Measurements from ENCODE around the gene GPR162.
A peak's percentile ranks its signal among the peaks of the same experiment; 100 is the strongest.
"Not testable (repeated sequence)": the region's sequence is repeated elsewhere in the genome, so short reads cannot be mapped to it uniquely, and the experiment has no call there.

The GPR162 gene

DNA sequence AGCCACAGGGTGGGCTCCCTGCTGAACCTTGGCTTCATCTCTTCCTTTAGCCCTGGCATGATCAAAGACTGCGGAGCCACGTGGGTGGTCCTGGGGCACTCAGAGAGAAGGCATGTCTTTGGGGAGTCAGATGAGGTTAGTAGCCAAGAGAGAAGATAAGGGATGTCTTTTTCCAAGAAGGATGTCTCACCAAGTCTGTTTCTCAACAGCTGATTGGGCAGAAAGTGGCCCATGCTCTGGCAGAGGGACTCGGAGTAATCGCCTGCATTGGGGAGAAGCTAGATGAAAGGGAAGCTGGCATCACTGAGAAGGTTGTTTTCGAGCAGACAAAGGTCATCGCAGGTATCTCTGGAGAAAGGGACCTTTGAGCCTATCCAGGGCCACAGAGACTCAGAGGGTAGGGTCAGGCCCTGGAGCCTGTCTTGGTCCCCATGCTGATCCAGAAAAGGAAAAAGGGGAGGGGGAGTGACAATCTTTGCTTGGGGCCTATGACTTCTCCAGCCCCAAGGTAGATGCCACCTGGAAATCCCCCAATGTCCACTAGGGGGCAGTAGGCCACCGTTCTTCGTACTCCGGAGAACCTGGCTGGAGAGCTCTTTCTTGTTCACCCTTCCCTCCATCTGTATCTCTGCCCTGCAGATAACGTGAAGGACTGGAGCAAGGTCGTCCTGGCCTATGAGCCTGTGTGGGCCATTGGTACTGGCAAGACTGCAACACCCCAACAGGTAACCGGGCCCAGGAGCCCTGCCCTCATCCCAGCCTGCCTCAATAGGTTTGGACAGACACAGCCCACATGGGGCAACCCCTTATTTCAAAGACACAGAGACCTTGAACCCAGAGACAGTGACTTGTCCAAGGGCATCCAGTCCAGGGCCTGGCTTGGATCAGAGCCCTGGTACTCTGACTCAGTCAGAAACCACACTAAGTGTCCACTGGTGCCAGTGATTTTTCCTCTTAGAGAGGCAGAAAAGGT lies 47.7 kb downstream of the GPR162 start:
- Histone ChIP-seq H3K4me1 (ENCODE audit: control insufficient read depth, insufficient read depth, low read length, unreplicated experiment) (peaks cover 38% of the 10 kb centered on the region), H3K27ac (ENCODE audit: low read depth, low read length) (peak overlapping the region; percentile 83), H3K4me3 (ENCODE audit: low read depth, low read length) (peak overlapping the region; percentile 89), H3K36me3 (ENCODE audit: insufficient read depth, low read length) (peaks cover 12% of the 10 kb centered on the region; the same call in 1 of the 2 replicates), H2AFZ (ENCODE audit: low read length, unreplicated experiment) (no peak overlapping the region), H3K79me2 (ENCODE audit: control insufficient read depth, insufficient read depth, low read length, unreplicated experiment) (peaks cover 31% of the 10 kb centered on the region), H3K27me3 (ENCODE audit: insufficient read depth, low read length) (no peaks in the 10 kb centered on the region)

DNA sequence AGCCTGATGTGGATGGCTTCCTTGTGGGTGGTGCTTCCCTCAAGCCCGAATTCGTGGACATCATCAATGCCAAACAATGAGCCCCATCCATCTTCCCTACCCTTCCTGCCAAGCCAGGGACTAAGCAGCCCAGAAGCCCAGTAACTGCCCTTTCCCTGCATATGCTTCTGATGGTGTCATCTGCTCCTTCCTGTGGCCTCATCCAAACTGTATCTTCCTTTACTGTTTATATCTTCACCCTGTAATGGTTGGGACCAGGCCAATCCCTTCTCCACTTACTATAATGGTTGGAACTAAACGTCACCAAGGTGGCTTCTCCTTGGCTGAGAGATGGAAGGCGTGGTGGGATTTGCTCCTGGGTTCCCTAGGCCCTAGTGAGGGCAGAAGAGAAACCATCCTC lies 48.7 kb downstream of the GPR162 start:
- H3K79me2 ChIP-seq (ENCODE audit: control insufficient read depth, insufficient read depth, low read length, unreplicated experiment): peaks cover 31% of the 10 kb centered on the region
- peaks cover 38% of the 10 kb centered on the region for H3K4me1 ChIP-seq (ENCODE audit: control insufficient read depth, insufficient read depth, low read length, unreplicated experiment)
- peaks cover 12% of the 10 kb centered on the region; the same call in 1 of the 2 replicates for H3K36me3 ChIP-seq (ENCODE audit: insufficient read depth, low read length)
- H3K4me3 ChIP-seq (ENCODE audit: low read depth, low read length); H2AFZ ChIP-seq (ENCODE audit: low read length, unreplicated experiment); H3K27me3 ChIP-seq (ENCODE audit: insufficient read depth, low read length): not testable (repeated sequence)
- peak overlapping the region; percentile 46 for H3K27ac ChIP-seq (ENCODE audit: low read depth, low read length)

DNA sequence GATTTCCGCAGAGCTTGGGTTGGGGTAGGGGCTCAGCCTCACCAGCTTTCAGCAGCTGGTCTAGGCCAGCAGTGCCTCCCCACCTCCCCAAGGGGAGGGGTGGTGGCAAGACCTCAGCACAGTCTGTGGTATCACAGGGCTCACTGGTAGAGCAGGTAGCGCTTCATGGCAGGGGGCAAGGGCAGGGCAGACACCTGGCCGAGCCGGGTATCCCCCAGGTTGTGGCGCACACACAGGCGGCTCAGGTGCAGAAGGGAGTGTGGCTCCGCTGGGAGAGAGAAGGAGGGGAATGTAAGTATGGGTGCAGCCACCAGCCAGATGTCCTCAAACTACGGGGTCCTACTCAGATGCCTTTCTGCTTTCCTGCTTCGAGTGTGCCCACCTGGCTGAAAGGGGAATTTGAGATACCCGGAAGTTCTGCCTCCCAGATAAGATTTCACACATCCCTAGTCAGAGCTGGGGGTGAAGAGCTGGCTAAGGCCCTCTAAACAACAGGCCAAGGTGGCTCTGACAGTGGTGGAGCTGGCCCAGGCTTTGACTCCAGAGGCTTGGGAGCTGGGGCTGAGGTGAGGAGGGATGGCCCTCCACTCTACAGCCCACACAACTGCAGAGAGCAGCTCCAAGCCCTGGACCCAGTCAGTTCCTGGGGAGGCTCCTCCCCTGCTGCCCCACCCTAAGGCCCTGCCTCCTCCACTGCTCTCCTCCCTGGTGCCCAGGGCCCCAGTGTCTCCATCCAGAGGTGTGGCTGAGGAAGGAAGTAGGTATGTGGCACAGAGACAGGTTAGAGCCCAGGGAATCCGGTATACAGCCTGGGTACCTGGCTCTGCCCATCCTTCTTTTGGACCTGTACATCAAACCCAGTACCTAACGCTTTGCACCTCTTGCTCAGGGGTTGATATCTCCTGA lies 49.7 kb downstream of the GPR162 start:
- Histone ChIP-seq H3K4me1 (ENCODE audit: control insufficient read depth, insufficient read depth, low read length, unreplicated experiment) (peaks cover 38% of the 10 kb centered on the region), H2AFZ (ENCODE audit: low read length, unreplicated experiment) (no peak overlapping the region), H3K4me3 (ENCODE audit: low read depth, low read length) (peak overlapping the region; percentile 77), H3K36me3 (ENCODE audit: insufficient read depth, low read length) (peaks cover 12% of the 10 kb centered on the region; the same call in 1 of the 2 replicates), H3K27me3 (ENCODE audit: insufficient read depth, low read length) (no peaks in the 10 kb centered on the region), H3K27ac (ENCODE audit: low read depth, low read length) (peak overlapping the region; percentile 30), H3K79me2 (ENCODE audit: control insufficient read depth, insufficient read depth, low read length, unreplicated experiment) (peaks cover 31% of the 10 kb centered on the region)

GRCh38 chr12:6872073-6873048 lies 50.7 kb downstream of the GPR162 start:
- H3K4me3 ChIP-seq (ENCODE audit: low read depth, low read length): peak overlapping the region; percentile 77
- H3K27ac ChIP-seq (ENCODE audit: low read depth, low read length): peak overlapping the region; percentile 45
- no peak overlapping the region for H2AFZ ChIP-seq (ENCODE audit: low read length, unreplicated experiment)
- H3K27me3 ChIP-seq (ENCODE audit: insufficient read depth, low read length): no peaks in the 10 kb centered on the region
- peaks cover 30% of the 10 kb centered on the region for H3K4me1 ChIP-seq (ENCODE audit: control insufficient read depth, insufficient read depth, low read length, unreplicated experiment)
- H3K79me2 ChIP-seq (ENCODE audit: control insufficient read depth, insufficient read depth, low read length, unreplicated experiment): peaks cover 31% of the 10 kb centered on the region
- H3K36me3 ChIP-seq (ENCODE audit: insufficient read depth, low read length): peaks cover 16% of the 10 kb centered on the region; the same call in 1 of the 2 replicates

DNA sequence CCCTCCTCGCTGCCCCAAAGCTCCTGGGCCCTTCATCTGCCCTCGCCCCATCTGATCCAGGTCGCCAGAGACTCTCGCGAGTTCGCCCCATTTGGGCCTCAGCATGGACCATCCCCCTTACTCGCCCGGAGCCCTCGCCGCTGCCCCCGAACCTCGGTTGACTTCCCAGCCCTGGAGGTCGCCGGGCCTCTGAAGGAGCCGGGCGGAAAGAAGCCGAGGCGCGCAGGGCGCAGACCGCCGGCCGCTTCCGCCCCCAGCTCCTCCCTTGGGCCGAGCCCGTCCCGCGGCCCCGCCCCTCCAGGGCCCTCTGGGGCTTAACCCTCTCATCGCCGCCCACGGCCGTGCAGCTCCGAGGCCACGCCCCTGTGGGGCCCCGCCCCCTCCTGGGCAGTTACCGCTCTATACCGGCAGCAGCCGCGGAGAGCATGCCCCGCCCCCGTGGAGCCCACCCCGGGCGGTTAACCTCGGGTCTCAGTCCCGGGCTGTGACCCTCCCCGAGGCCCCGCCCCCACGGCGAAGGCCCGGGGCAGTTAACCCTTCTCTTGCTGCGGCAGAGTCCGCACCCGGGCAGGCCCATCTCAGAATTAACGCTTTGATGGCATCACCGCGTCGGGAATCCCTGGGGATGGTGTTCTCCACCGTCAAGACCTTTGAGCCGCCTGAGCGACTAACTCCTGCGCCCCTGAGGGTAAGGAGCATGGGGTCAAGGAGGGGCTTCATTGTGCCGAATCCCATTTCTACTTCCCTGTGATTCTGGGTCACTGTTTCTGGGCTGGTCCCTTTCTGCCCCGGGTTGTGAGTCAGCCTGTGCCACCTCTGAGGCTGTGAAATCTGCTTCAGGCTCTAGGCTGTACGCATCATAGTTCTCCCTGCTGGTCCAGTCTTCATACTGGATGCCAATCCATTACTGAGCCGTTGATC lies 51.7 kb downstream of the GPR162 start, which contains the start of gene SPSB2:
Gene SPSB2 (minus strand): TSS at position 210 of the 921 bp plus-strand sequence. CDS start 402 bp downstream, outside the sequence.
- Histone ChIP-seq H3K27me3 (ENCODE audit: insufficient read depth, low read length) (no peaks in the 10 kb centered on the region), H3K4me1 (ENCODE audit: control insufficient read depth, insufficient read depth, low read length, unreplicated experiment) (peaks cover 30% of the 10 kb centered on the region), H3K36me3 (ENCODE audit: insufficient read depth, low read length) (peaks cover 14% of the 10 kb centered on the region; the same call in 1 of the 2 replicates), H3K79me2 (ENCODE audit: control insufficient read depth, insufficient read depth, low read length, unreplicated experiment) (peaks cover 21% of the 10 kb centered on the region), H3K4me3 (ENCODE audit: low read depth, low read length) (peak within 1 kb of the TSS; percentile 77), H2AFZ (ENCODE audit: low read length, unreplicated experiment) (no peak within 1 kb of the TSS), H3K27ac (ENCODE audit: low read depth, low read length) (peak within 1 kb of the TSS; percentile 50)

DNA sequence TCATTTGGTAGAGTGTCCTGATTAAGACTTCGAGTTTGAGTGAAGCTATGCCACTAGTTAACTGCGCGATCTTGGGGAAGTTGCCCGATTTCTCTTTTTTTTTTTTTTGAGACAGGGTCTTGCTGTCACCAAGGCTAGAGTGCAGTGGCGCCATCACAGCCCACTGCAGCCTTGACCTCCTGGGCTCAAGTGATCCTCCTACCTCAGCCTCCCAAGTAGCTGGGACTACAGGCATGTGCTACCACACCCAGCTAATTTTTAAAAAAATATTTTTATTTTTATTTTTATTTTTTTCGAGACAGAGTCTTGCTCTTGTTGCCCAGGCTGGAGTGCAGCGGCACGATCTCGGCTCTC lies 52.4 kb downstream of the GPR162 start:
- peaks cover 29% of the 10 kb centered on the region for H3K4me1 ChIP-seq (ENCODE audit: control insufficient read depth, insufficient read depth, low read length, unreplicated experiment)
- peak overlapping the region; percentile 77 for H3K4me3 ChIP-seq (ENCODE audit: low read depth, low read length)
- not testable (repeated sequence) for H3K27me3 ChIP-seq (ENCODE audit: insufficient read depth, low read length); H2AFZ ChIP-seq (ENCODE audit: low read length, unreplicated experiment)
- peaks cover 12% of the 10 kb centered on the region; the same call in 1 of the 2 replicates for H3K36me3 ChIP-seq (ENCODE audit: insufficient read depth, low read length)
- H3K27ac ChIP-seq (ENCODE audit: low read depth, low read length): peak overlapping the region; percentile 50
- H3K79me2 ChIP-seq (ENCODE audit: control insufficient read depth, insufficient read depth, low read length, unreplicated experiment): peaks cover 15% of the 10 kb centered on the region
